HepG2 (cell line): ENCODE results near the gene CELSR2. TPM values are rescaled to one million over a fixed set of nuclear protein-coding genes. Genes with fewer than 3 reads are reported as not detected.
A peak's percentile ranks its signal among the peaks of the same experiment; 100 is the strongest.

Source experiments
- ATAC-seq: fragments of 200-7000 bp; cut with Tn5 transposase; 3 replicates; pipeline ENCODE4 v1.9.1; 2020; ENCODE audit warnings: mild to moderate bottlenecking, moderate library complexity
- BruUV-seq: library from RNA; stranded (reverse); fragments of 400-500 nt; replicated peaks from 2 replicates; lab custom pipeline; 2021; lab: Mats Ljungman, UMichigan
- CTCF ChIA-PET: fragments of 300-600 bp; formaldehyde crosslinking; extraction: SDS; loops from one replicate; lab custom pipeline; 2021; ENCODE audit warnings: low total read pairs, inconsistent platforms, low intra/inter-chr PET ratio; lab: Yijun Ruan, JAX
- POLR2A ChIA-PET: fragments of 350-600 bp; sonication (Branson Sonifier 250); formaldehyde crosslinking; loops from one replicate; lab custom pipeline; 2020; ENCODE audit warnings: antibody characterized with exemption, inconsistent platforms; lab: Yijun Ruan, JAX
- DNase-seq: peaks from one replicate; pipeline ENCODE4 v3.0.0-alpha.2; 2015; ENCODE audit warnings: low spot score
- FAIRE-seq: peaks from 3 replicates; lab custom pipeline; 2011; peaks lifted over from hg19 to GRCh38; lab: Jason Lieb, UNC
- H2AFZ ChIP-seq: one replicate; pipeline ENCODE4 v1.6.1; 2011; ENCODE audit warnings: low read length, inconsistent platforms
- H3K27ac ChIP-seq: fragments of 300-600 bp; 3 replicates; pipeline ENCODE4 v1.8.0; 2011; ENCODE audit warnings: mixed run types, mild to moderate bottlenecking, mixed read lengths, low read length, inconsistent platforms; ENCODE audit not compliant: insufficient read depth; ENCODE audit errors: extremely low read length
- H3K27me3 ChIP-seq, 2 experiments: fragments of 200-600 bp in 1 of 2; 2 replicates in 1 of 2; 3 replicates in 1 of 2; pipeline versions ENCODE4 v1.6.0 to v1.8.0; 2011; ENCODE audit warnings: low read length in 2 of 2, mild to moderate bottlenecking in 2 of 2, moderate library complexity in 2 of 2, inconsistent platforms in 1 of 2; ENCODE audit not compliant: insufficient read depth in 2 of 2, control insufficient read depth in 1 of 2
- H3K36me3 ChIP-seq, 2 experiments: fragments of 200-600 bp in 1 of 2; replicated peaks in 1 of 2; 2 replicates in 1 of 2; 3 replicates in 1 of 2; pipeline versions ENCODE4 v1.5.1 to v1.8.0; 2011; ENCODE audit warnings: low read length in 2 of 2, inconsistent platforms in 1 of 2; ENCODE audit not compliant: insufficient read depth in 2 of 2, control insufficient read depth in 1 of 2
- H3K4me1 ChIP-seq: 2 replicates; pipeline ENCODE4 v1.5.1; 2012; ENCODE audit warnings: low read length, inconsistent platforms; ENCODE audit not compliant: insufficient read depth
- H3K4me2 ChIP-seq: 2 replicates; pipeline ENCODE4 v1.6.0; 2011; ENCODE audit warnings: low read depth, low read length, inconsistent platforms
- H3K4me3 ChIP-seq, 3 experiments: fragments of 200-600 bp in 1 of 3; sonication (generic), shearing (Covaris generic) in 1 of 3; replicated peaks in 1 of 3; 2 replicates each; pipeline ENCODE4 v1.5.1; 2011 to 2016; ENCODE audit warnings: low read length in 3 of 3, inconsistent platforms in 2 of 3, low read depth in 2 of 3, mild to moderate bottlenecking in 2 of 3, control low read depth in 1 of 3, mixed read lengths in 1 of 3; ENCODE audit not compliant: insufficient read depth in 1 of 3
- H3K79me2 ChIP-seq: one replicate; pipeline ENCODE4 v1.6.1; 2011; ENCODE audit warnings: low read length, inconsistent platforms; ENCODE audit not compliant: insufficient read depth
- H3K9ac ChIP-seq: 2 replicates; pipeline ENCODE4 v1.6.0; 2011; ENCODE audit warnings: mild to moderate bottlenecking, low read depth, low read length, inconsistent platforms; ENCODE audit not compliant: insufficient read depth
- H3K9me3 ChIP-seq: 2 replicates; pipeline ENCODE4 v1.5.1; 2012; ENCODE audit warnings: mild to moderate bottlenecking, low read length
- H4K20me1 ChIP-seq: 2 replicates; pipeline ENCODE4 v1.6.0; 2011; ENCODE audit warnings: inconsistent platforms, mild to moderate bottlenecking, low read length, moderate library complexity; ENCODE audit not compliant: insufficient read depth
- ASH2L ChIP-seq: fragments of 300-600, 200-600 bp; sonication (generic); IDR thresholded peaks from 2 replicates; pipeline ENCODE4 v1.7.0; 2017; ENCODE audit warnings: low read depth, mild to moderate bottlenecking, moderate library complexity, mixed read lengths, low read length; ENCODE audit not compliant: insufficient read length
- HNF4A ChIP-seq: sonication (generic); formaldehyde crosslinking; IDR thresholded peaks from 2 replicates; pipeline ENCODE4 v1.4.0; 2020; ENCODE audit warnings: missing genetic modification reagents
- IRX3 ChIP-seq: sonication (generic); formaldehyde crosslinking; IDR thresholded peaks from 2 replicates; pipeline ENCODE4 v1.8.1; 2023; ENCODE audit warnings: mild to moderate bottlenecking, low read depth, missing genetic modification reagents, borderline replicate concordance
- NAIF1 ChIP-seq: sonication (generic); formaldehyde crosslinking; IDR thresholded peaks from 2 replicates; pipeline ENCODE4 v1.5.0; 2020; ENCODE audit warnings: mild to moderate bottlenecking, missing genetic modification reagents, borderline replicate concordance
- NFIC ChIP-seq: IDR thresholded peaks from 2 replicates; pipeline ENCODE4 v1.6.1; 2012; ENCODE audit warnings: mild to moderate bottlenecking, low read length, inconsistent platforms
- ONECUT2 ChIP-seq: sonication (generic); formaldehyde crosslinking; IDR thresholded peaks from 2 replicates; pipeline ENCODE4 v1.4.0; 2020; ENCODE audit warnings: missing genetic modification reagents
- PHF5A ChIP-seq: IDR thresholded peaks from one replicate; pipeline ENCODE4 v1.6.1; 2018; ENCODE audit warnings: low read depth, missing genetic modification reagents; ENCODE audit not compliant: unreplicated experiment
- POLR2G ChIP-seq: fragments of 200-400 bp; formaldehyde crosslinking; IDR thresholded peaks from 2 replicates; pipeline ENCODE4 v1.6.1; 2018; ENCODE audit warnings: mild to moderate bottlenecking, low read depth, low read length, moderate library complexity
- PTBP1 ChIP-seq: fragments of 200-400 bp; formaldehyde crosslinking; IDR thresholded peaks from 2 replicates; pipeline ENCODE4 v1.6.1; 2018; ENCODE audit warnings: low read length, low read depth; ENCODE audit not compliant: poor library complexity, severe bottlenecking
- RARA ChIP-seq: IDR thresholded peaks from 2 replicates; pipeline ENCODE4 v1.6.1; 2016; ENCODE audit warnings: missing genetic modification reagents, missing compliant biosample characterization
- TCF7 ChIP-seq: sonication (generic); IDR thresholded peaks from 2 replicates; pipeline ENCODE4 v1.6.1; 2016; ENCODE audit warnings: antibody characterized with exemption, low read depth
- ZNF326 ChIP-seq: sonication (generic); formaldehyde crosslinking; IDR thresholded peaks from 2 replicates; pipeline ENCODE4 v1.4.0; 2020; ENCODE audit warnings: missing genetic modification reagents, borderline replicate concordance
- ZNF577 ChIP-seq: sonication (generic); formaldehyde crosslinking; IDR thresholded peaks from 2 replicates; pipeline ENCODE4 v1.4.0; 2020; ENCODE audit warnings: mild to moderate bottlenecking, low read depth, missing genetic modification reagents, borderline replicate concordance
- WGBS: methylation state at CpG from one replicate; pipeline ENCODE4 v1.1.6; 2017; ENCODE audit warnings: low lambda C conversion rate; 5-methylcytosine and 5-hydroxymethylcytosine counted together
- in situ Hi-C: cut with HindIII; loops from 2 replicates; pipeline ENCODE4 v1.10.0; 2017; ENCODE audit warnings: low pct_unique_long_range_greater_than_20kb; ENCODE audit not compliant: extremely low pct_ligation_motif_present
- intact Hi-C: fragments of 100-400 bp; cut with micrococcal nuclease; formaldehyde crosslinking; loops from one replicate; pipeline ENCODE4 v1.10.0; 2022; ENCODE audit not compliant: unreplicated experiment
- polyA plus RNA-seq, 8 experiments: library from polyadenylated mRNA; depleted of rRNA in 3 of 8; stranded (reverse) in 7 of 8; unstranded in 1 of 8; fragments of >200 nt; fragmentation: Illumina TruSeq in 4 of 8; extraction: Trizol in 4 of 8; gene quantifications; 2 replicates each; pipeline versions ENCODE4 v1.2.1 to v1.2.3, GENCODE V29; 2011 to 2016; ENCODE audit warnings: low read depth in 4 of 8, missing spikeins in 1 of 8, mixed read lengths in 1 of 8; ENCODE audit not compliant: insufficient read depth in 1 of 8
- total RNA-seq, 5 experiments: library from RNA; depleted of rRNA; stranded (reverse); fragments of >200 nt; fragmentation: Illumina TruSeq; extraction: Trizol; gene quantifications; 2 replicates each; pipeline ENCODE4 v1.2.3, GENCODE V29; 2016; ENCODE audit warnings: low read depth in 1 of 5
- TF ChIP-seq, protein P1 (sequence below): sonication (generic); formaldehyde crosslinking; conservative IDR thresholded peaks from 2 replicates; pipeline ENCODE4 v1.5.0; 2020; ENCODE audit warnings: missing genetic modification reagents
- TF ChIP-seq, protein P2 (sequence below): sonication (generic); formaldehyde crosslinking; IDR thresholded peaks from 2 replicates; pipeline ENCODE4 v1.4.0; 2020; ENCODE audit warnings: missing genetic modification reagents, borderline replicate concordance
- TF ChIP-seq, protein P3 (sequence below): sonication (generic); formaldehyde crosslinking; IDR thresholded peaks from 2 replicates; pipeline ENCODE4 v1.5.1; 2020; ENCODE audit warnings: missing genetic modification reagents, mild to moderate bottlenecking, borderline replicate concordance

CELSR2 gene
- total and polyA plus RNA-seq, 2 of the 13 experiments (the other 11 are each of a cell fraction or from before 2014, with no cell fraction given), result 4.0 to 6.6 TPM

DNA sequence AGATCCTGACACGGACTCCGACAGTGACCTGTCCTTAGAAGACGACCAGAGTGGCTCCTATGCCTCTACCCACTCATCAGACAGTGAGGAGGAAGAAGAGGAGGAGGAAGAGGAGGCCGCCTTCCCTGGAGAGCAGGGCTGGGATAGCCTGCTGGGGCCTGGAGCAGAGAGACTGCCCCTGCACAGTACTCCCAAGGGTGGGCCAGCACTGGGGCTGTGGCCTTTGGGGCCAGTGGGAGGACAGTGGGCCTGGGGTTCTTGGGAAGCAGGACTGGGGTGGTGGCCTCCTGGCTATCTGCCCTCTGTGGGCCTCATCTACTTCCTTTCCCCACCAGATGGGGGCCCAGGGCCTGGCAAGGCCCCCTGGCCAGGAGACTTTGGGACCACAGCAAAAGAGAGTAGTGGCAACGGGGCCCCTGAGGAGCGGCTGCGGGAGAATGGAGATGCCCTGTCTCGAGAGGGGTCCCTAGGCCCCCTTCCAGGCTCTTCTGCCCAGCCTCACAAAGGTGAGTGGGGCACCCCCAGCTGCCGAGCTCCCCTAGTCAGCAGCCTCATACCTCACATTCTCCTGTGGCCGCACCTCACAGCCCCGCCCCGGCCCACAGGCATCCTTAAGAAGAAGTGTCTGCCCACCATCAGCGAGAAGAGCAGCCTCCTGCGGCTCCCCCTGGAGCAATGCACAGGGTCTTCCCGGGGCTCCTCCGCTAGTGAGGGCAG lies 23.6 kb downstream of the CELSR2 start:
- 0 out of 5 replicates have a peak, but pooled peaks cover 2% of the 10 kb centered on the region in 2 experiments for H3K36me3 ChIP-seq
- ATAC-seq, result no peak
- WGBS, result 92% methylated on average over 12 of the region's 16 CpGs
- no peak overlapping the region for H3K27ac ChIP-seq
- peaks cover 56% of the 10 kb centered on the region for H3K4me1 ChIP-seq
- TF ChIP-seq, protein P1, sequence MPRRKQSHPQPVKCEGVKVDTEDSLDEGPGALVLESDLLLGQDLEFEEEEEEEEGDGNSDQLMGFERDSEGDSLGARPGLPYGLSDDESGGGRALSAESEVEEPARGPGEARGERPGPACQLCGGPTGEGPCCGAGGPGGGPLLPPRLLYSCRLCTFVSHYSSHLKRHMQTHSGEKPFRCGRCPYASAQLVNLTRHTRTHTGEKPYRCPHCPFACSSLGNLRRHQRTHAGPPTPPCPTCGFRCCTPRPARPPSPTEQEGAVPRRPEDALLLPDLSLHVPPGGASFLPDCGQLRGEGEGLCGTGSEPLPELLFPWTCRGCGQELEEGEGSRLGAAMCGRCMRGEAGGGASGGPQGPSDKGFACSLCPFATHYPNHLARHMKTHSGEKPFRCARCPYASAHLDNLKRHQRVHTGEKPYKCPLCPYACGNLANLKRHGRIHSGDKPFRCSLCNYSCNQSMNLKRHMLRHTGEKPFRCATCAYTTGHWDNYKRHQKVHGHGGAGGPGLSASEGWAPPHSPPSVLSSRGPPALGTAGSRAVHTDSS, result no peak
- TF ChIP-seq PHF5A (CRISPR knock-in tag), result no peak
- TF ChIP-seq, protein P2, sequence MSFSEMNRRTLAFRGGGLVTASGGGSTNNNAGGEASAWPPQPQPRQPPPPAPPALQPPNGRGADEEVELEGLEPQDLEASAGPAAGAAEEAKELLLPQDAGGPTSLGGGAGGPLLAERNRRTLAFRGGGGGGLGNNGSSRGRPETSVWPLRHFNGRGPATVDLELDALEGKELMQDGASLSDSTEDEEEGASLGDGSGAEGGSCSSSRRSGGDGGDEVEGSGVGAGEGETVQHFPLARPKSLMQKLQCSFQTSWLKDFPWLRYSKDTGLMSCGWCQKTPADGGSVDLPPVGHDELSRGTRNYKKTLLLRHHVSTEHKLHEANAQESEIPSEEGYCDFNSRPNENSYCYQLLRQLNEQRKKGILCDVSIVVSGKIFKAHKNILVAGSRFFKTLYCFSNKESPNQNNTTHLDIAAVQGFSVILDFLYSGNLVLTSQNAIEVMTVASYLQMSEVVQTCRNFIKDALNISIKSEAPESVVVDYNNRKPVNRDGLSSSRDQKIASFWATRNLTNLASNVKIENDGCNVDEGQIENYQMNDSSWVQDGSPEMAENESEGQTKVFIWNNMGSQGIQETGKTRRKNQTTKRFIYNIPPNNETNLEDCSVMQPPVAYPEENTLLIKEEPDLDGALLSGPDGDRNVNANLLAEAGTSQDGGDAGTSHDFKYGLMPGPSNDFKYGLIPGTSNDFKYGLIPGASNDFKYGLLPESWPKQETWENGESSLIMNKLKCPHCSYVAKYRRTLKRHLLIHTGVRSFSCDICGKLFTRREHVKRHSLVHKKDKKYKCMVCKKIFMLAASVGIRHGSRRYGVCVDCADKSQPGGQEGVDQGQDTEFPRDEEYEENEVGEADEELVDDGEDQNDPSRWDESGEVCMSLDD (CRISPR knock-in tag), result no peak
- no peak for TF ChIP-seq ONECUT2 (CRISPR knock-in tag)
- no peak for TF ChIP-seq ZNF577
- TF ChIP-seq IRX3 (CRISPR knock-in tag), result no peak
- TF ChIP-seq TCF7, result no peak
- TF ChIP-seq, protein P3, sequence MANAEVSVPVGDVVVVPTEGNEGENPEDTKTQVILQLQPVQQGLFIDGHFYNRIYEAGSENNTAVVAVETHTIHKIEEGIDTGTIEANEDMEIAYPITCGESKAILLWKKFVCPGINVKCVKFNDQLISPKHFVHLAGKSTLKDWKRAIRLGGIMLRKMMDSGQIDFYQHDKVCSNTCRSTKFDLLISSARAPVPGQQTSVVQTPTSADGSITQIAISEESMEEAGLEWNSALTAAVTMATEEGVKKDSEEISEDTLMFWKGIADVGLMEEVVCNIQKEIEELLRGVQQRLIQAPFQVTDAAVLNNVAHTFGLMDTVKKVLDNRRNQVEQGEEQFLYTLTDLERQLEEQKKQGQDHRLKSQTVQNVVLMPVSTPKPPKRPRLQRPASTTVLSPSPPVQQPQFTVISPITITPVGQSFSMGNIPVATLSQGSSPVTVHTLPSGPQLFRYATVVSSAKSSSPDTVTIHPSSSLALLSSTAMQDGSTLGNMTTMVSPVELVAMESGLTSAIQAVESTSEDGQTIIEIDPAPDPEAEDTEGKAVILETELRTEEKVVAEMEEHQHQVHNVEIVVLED, result no peak
- no peak for TF ChIP-seq NFIC
- TF ChIP-seq PTBP1, result no peak
- TF ChIP-seq ZNF326 (CRISPR knock-in tag), result no peak
- TF ChIP-seq RARA, result no peak
- TF ChIP-seq ASH2L, result no peak
- TF ChIP-seq POLR2G, result no peak
- no peak for TF ChIP-seq NAIF1 (CRISPR knock-in tag)
- TF ChIP-seq HNF4A, result no peak
- TF ChIP-seq, all 625 proteins: peak for 0
- FAIRE-seq, result no peak
- no peaks in the 10 kb centered on the region for H3K27me3 ChIP-seq
- BruUV-seq, result no TSS peak
- CTCF ChIA-PET, result no interaction called here
- POLR2A ChIA-PET, result interaction anchor here (2.2 kb wide), 1 partner anchor 27 kb away, joined by 8 read pairs; no protein-coding TSS in a partner anchor
- H3K9ac ChIP-seq, result 0 out of 2 replicates have a peak overlapping the region, but pooled peaks have one; percentile 6
- in situ Hi-C loops (loop anchor here (5.0 kb wide), 1 partner anchor 49 kb away; no protein-coding TSS in a partner anchor), intact Hi-C loops (loop anchor here (10.0 kb wide), 1 partner anchor 72 kb away; no protein-coding TSS in a partner anchor)
- H3K9me3 ChIP-seq, result no peaks in the 10 kb centered on the region
- no peaks in the 10 kb centered on the region for H4K20me1 ChIP-seq
- DNase-seq, result no peak
- H3K4me2 ChIP-seq, result no peak overlapping the region
- no peaks in the 10 kb centered on the region for H3K79me2 ChIP-seq
- H2AFZ ChIP-seq, result no peak overlapping the region
- no peak overlapping the region for H3K4me3 ChIP-seq
